ENCODE data around the gene ULBP2.

DNA sequence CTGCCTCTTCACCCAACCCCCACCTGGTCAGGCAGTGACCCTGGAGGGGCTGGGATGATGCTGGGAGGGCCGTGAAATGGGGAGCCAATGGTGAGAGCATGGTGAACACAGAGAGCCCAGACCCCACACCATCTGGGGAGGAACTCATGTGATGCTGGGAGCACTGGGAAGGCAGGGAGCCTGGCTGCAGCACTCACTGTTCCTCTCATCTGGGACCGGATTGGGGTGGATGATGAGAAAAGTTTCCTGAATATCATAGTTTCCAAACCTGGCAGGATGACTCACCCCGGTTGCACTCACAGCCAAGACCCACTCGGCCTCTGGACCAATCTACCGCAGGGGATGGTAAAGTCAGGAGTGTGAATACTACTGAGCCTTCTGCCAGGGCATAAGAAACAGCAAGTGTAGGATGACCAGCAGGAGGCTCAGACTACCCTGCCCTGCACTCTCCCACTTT, 43.7 kb downstream of the ULBP2 start:
- TF ChIP-seq, protein P1, sequence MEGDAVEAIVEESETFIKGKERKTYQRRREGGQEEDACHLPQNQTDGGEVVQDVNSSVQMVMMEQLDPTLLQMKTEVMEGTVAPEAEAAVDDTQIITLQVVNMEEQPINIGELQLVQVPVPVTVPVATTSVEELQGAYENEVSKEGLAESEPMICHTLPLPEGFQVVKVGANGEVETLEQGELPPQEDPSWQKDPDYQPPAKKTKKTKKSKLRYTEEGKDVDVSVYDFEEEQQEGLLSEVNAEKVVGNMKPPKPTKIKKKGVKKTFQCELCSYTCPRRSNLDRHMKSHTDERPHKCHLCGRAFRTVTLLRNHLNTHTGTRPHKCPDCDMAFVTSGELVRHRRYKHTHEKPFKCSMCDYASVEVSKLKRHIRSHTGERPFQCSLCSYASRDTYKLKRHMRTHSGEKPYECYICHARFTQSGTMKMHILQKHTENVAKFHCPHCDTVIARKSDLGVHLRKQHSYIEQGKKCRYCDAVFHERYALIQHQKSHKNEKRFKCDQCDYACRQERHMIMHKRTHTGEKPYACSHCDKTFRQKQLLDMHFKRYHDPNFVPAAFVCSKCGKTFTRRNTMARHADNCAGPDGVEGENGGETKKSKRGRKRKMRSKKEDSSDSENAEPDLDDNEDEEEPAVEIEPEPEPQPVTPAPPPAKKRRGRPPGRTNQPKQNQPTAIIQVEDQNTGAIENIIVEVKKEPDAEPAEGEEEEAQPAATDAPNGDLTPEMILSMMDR (conservative IDR thresholded peaks at IDR 0.05), result no peak
- no peak for TF ChIP-seq ZFX (IDR thresholded peaks at IDR 0.05)

Measured in C4-2B (cell line).